MV-4-11 (cell line): ENCODE measurements around the gene SPX.

ENCODE experiments used
- DNase-seq: peaks from one replicate; lab custom pipeline; 2025; lab: John Stamatoyannopoulos, UW

SPX gene

DNA sequence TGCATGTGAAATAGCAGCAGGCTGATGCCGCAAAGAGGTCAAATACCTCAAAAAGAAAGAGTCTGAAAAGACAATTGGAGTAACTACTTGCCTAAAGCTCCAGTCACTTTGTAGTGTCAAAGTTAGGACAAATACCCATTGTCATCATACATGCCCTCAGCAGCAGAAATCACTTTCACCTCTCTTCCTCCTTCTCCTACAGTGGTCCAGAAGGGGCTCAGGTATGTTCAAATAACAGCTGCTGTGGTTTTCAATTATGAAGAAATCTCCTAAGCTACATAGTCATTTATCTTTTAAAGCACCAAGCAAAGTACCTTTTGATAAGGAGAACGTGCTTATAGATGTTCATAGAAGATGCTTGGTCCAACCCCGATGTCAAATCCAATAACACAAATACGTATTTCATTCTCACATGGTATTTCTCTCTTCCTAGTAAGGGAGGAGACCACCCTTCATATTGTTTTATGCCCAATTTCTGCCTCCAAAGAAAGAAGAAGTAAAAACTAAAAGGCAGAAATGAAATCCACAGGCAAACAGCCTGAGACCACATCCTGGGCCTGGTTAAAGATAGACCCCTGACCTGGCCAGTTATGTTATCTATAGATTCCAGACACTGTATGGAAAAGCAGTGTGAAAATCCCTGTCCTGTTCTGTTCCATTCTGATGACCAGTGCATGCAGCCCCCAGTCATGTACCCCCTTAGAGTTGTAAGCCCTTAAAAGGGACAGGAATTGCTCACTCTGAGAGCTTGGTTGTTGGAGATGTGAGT is 54.8 kb downstream of the SPX start:
- DNase-seq = peak; percentile 55
